Ishikawa (cell line): Measurements from ENCODE around the gene TEN1.

Experiments
- CEBPB ChIP-seq: IDR thresholded peaks from 2 replicates; pipeline ENCODE4 v1.6.1; 2012
- CREB1 ChIP-seq: IDR thresholded peaks from 2 replicates; pipeline ENCODE4 v1.6.1; 2012; ENCODE audit warnings: low read depth
- EGR1 ChIP-seq: IDR thresholded peaks from 2 replicates; pipeline ENCODE4 v1.6.1; 2012
- EP300 ChIP-seq: IDR thresholded peaks from 2 replicates; pipeline ENCODE4 v1.6.1; 2012; ENCODE audit warnings: borderline replicate concordance
- FOXM1 ChIP-seq: IDR thresholded peaks from 2 replicates; pipeline ENCODE4 v1.6.1; 2012; ENCODE audit warnings: low read depth, borderline replicate concordance
- MAX ChIP-seq: IDR thresholded peaks from 2 replicates; pipeline ENCODE4 v1.6.1; 2012
- NFIC ChIP-seq: IDR thresholded peaks from 2 replicates; pipeline ENCODE4 v1.6.1; 2012
- RAD21 ChIP-seq: IDR thresholded peaks from 2 replicates; pipeline ENCODE4 v1.6.1; 2012; ENCODE audit warnings: low read depth
- REST ChIP-seq: IDR thresholded peaks from 2 replicates; pipeline ENCODE4 v1.6.1; 2012; ENCODE audit warnings: low read depth, mild to moderate bottlenecking
- TAF1 ChIP-seq: IDR thresholded peaks from 2 replicates; pipeline ENCODE4 v1.6.1; 2012; ENCODE audit warnings: low read depth, mild to moderate bottlenecking
- TCF12 ChIP-seq: IDR thresholded peaks from 2 replicates; pipeline ENCODE4 v1.6.1; 2012; ENCODE audit warnings: low read depth
- TEAD4 ChIP-seq: IDR thresholded peaks from 2 replicates; pipeline ENCODE4 v1.6.1; 2012
- USF1 ChIP-seq: IDR thresholded peaks from 2 replicates; pipeline ENCODE4 v1.6.1; 2012
- YY1 ChIP-seq: IDR thresholded peaks from 2 replicates; pipeline ENCODE4 v1.6.1; 2012; ENCODE audit warnings: low read depth
- ZBTB7A ChIP-seq: IDR thresholded peaks from 2 replicates; pipeline ENCODE4 v1.6.1; 2012; ENCODE audit warnings: low read depth

TEN1 gene

GRCh38 chr17:75987041-75987440 lies 8.0 kb downstream of the TEN1 start:
- no peak for TF ChIP-seq REST
- TF ChIP-seq NFIC = no peak
- TF ChIP-seq EGR1 = no peak
- no peak for TF ChIP-seq USF1

GRCh38 chr17:75991396-75991795 lies 12.4 kb downstream of the TEN1 start:
- TF ChIP-seq EGR1 = no peak
- no peak for TF ChIP-seq MAX
- TF ChIP-seq FOXM1 = no peak
- no peak for TF ChIP-seq USF1
- no peak for TF ChIP-seq TEAD4
- no peak for TF ChIP-seq TAF1
- TF ChIP-seq EP300 = no peak
- TF ChIP-seq CREB1 = no peak
- TF ChIP-seq TCF12 = no peak
- no peak for TF ChIP-seq REST
- TF ChIP-seq ZBTB7A = no peak
- TF ChIP-seq CEBPB = no peak

- TF ChIP-seq YY1 (no peak), TEAD4 (no peak), ZBTB7A (no peak), RAD21 (no peak), NFIC (no peak), EP300 (no peak), TAF1 (no peak), MAX (no peak), FOXM1 (no peak), EGR1 (no peak), CREB1 (no peak), REST (no peak), CEBPB (no peak)
Measured at GRCh38 chr17:75994802-75995370, 15.8 kb downstream of the TEN1 start.

GRCh38 chr17:75995385-75995925 lies 16.4 kb downstream of the TEN1 start:
- TF ChIP-seq TAF1 (no peak), EP300 (no peak), MAX (no peak), EGR1 (no peak), FOXM1 (no peak), CREB1 (no peak), RAD21 (no peak), ZBTB7A (no peak), TEAD4 (no peak), NFIC (no peak), YY1 (no peak), REST (no peak), CEBPB (no peak), USF1 (no peak)
